ENCODE measurements around the gene PIP4K2C.
"Not testable (repeated sequence)": the region's sequence is repeated elsewhere in the genome, so short reads cannot be mapped to it uniquely, and the experiment has no call there.

Gene PIP4K2C

DNA sequence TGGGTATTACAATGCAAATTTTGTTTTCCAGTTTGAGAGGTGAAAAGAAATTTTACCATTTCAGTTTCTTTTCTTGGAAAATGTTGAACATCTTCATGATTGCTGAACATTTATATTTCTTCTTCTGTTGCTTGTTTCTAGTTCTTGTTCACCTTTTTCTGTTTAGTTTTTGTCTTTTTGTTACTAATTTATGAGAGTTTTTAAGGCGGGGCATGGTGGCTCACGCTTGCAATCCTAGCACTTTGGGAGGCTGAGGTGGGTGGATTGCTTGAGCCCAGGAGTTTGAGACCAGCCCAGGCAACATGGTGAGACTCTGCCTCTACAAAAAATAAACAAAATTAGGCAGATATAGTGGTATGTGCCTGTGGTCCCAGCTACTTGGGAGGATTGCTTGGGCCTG, 30.5 kb upstream of the PIP4K2C start:
- no peak for DNase-seq (ENCODE audit: low read depth in 2 of 2)

DNA sequence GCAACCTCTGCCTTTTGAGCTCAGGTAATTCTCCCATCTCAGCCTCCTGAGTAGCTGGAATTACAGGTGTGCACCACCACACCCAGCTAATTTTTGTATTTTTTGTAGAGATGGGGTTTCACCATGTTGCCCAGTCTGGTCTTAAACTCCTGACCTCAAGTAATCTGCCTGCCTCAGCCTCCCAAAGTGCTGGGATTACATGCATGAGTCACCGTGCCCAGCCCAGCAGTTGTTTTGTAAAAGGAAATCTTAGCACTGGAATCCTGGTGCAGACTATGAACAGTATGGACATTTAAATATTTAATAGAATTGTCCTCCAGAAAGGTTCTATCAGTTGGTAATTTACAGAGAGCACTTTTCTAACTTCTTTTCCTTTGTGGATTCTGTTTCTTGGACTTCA, 29.9 kb upstream of the PIP4K2C start:
- not testable (repeated sequence) for DNase-seq (ENCODE audit: low read depth in 2 of 2)

DNA sequence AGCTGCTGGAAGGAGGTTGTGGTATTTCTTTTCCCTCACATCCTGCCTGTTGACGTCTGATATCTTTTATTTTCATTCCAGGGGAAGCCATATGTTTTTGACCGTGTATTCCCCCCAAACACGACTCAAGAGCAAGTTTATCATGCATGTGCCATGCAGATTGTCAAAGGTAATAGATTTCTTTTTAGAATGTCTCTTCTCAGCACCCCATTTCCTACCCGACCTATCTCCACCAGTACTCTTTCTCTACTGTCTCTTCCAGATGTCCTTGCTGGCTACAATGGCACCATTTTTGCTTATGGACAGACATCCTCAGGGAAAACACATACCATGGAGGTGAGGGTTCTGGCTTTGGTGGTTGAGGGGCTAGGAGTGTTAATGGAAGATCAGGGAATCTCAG, 27.6 kb upstream of the PIP4K2C start:
- DNase-seq (ENCODE audit: low read depth in 2 of 2), result no peak

DNA sequence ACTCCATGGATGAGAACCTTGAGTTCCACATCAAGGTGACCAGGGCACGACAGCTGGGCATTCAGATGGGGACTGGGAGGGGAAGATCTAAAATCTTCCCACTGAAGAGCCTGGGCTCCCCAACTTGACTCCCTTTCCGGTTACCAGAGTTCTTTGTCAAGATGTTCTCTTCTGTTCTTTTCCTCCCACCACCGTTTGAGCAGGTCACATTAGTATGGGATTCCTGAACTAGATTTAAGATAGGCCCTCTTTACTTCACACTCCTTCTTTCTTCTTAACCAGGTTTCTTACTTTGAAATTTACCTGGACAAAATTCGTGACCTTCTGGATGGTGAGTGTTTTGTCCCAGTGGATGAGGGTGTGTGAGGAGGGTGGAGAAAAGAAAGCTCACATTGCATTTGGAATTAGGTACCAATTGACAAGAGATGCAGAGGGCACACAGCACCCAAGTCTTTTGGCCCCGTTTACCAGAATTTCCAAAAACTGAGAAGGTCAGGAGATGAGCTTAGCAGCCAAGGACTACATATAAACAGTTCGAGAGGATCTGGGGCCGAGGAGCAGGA, 26.7 kb upstream of the PIP4K2C start:
- no peak for DNase-seq (ENCODE audit: low read depth in 2 of 2)

DNA sequence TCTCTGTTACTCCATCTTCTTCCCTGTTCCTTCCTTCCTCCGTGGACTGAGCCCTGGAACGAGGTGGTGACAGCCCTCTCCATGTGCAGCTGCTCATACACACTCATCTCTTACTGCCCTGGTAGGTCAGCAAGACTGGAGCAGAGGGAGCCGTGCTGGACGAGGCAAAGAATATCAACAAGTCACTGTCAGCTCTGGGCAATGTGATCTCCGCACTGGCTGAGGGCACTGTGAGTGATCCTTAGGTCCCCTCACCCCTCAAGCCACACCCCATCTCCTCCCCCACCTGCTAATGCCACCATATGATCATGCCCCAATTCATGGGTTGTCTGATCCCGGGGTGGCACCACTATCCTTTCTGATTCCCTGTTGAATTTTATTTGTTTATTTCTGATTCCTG, 22.2 kb upstream of the PIP4K2C start:
- no peak for DNase-seq (ENCODE audit: low read depth in 2 of 2)

DNA sequence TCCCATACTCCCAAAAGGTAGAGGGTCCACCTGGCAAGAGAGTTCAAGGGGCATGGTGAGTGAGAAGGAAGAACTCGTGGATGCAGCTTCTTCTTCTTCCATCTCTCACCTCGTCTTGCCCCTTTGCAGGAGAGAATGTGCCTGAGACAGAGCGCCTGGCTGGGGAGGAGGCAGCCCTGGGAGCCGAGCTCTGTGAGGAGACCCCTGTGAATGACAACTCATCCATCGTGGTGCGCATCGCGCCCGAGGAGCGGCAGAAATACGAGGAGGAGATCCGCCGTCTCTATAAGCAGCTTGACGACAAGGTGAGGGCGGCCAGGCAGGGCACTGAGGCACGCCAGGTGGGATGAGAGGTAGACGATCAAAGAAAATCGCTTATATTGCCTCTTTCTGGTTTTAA, 21.1 kb upstream of the PIP4K2C start:
- no peak for DNase-seq (ENCODE audit: low read depth in 2 of 2)

DNA sequence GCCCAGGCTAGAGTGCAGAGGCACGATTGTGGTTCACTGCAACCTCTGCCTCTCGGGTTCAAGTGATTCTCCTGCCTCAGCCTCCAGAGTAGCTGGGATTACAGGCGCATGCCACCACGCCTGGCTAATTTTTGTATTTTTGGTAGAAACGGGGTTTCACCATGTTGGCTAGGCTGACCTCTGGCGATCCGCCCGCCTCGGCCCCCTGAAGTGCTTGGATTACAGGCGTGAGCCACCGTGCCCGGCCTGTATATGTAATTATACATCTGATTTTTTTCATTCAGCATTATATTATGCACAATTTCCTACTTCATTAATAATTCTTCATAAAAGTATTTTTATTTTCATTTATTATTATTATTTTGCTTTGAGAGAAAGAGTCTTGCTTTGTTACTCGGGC, 20.6 kb upstream of the PIP4K2C start:
- DNase-seq (ENCODE audit: low read depth in 2 of 2), result not testable (repeated sequence)

DNA sequence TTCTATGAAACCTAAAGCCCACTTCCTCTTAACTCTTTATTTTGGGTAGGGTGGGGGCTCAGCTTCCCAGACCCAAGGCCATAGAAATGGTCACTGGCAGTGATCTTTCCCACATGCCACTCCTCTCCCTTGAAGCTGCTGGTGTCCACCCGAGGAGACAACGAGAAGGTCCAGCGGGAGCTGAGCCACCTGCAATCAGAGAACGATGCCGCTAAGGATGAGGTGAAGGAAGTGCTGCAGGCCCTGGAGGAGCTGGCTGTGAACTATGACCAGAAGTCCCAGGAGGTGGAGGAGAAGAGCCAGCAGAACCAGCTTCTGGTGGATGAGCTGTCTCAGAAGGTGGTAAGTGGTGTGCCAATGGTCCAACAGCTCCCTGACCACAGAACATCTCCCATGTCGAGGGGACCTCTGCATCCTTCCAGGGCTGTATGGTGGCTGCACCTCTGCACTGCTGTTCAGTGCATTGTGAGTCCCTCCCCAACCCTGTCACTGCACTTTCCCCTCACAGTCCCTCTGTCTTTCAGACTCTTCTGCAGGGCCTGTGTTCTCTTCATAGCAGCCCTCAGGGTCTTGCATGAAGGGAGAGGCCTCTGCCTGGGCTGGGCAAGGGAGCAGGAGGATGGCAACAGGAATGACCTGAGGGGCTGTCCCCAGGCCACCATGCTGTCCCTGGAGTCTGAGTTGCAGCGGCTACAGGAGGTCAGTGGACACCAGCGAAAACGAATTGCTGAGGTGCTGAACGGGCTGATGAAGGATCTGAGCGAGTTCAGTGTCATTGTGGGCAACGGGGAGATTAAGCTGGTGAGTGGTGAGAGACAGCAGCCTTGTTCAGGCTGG, 18.8 kb upstream of the PIP4K2C start:
- DNase-seq (ENCODE audit: low read depth in 2 of 2), result no peak

DNA sequence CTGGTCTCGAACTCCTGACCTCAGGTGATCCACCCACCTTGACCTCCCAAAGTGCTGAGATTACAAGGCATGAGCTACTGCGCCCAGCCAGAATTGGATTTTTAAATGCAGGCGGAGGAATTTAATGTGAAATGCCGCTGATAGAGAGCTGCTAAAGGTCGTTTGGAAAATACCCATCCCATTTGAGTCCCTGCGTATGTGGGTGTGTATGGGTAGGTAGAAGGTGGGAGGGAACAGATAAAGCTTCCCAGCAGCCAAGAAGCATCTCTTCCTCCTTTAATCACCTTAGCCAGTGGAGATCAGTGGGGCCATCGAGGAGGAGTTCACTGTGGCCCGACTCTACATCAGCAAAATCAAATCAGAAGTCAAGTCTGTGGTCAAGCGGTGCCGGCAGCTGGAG, 16.2 kb upstream of the PIP4K2C start:
- no peak for DNase-seq (ENCODE audit: low read depth in 2 of 2)

DNA sequence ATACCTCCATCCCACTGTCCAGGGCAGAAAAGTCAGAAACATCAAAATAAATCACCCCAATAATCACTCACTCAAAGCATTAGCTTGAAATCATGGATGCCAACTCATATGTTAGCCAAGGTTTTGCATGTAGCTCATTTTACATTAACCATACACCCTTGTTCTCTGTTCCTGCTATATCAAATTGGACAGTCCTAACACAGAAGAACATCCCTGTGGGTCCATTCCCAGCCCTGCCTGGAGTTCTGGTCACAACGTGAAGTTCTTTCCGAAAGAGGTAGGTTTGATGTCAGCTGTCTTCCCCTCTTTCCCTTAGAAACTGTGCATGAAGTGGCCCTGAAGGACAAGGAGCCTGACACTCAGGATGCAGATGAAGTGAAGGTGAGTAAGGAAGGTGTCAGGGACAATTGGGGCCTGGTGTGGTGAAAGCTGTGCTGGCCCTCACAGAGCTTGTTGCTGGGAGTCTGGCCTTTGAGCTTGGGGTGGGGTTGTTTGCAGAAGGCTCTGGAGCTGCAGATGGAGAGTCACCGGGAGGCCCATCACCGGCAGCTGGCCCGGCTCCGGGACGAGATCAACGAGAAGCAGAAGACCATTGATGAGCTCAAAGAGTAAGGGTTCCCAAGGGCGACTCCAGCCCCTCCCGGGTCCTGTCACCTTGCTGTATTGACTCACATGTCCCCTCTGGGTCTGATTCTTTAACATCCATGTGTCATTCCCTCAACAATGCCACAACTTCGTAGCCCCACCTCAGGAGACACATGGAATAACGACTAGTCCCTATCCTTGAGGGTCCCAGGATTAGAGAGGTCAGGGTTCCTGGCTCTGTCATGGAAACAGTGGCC, 15.0 kb upstream of the PIP4K2C start:
- DNase-seq (ENCODE audit: low read depth in 2 of 2), result no peak

DNA sequence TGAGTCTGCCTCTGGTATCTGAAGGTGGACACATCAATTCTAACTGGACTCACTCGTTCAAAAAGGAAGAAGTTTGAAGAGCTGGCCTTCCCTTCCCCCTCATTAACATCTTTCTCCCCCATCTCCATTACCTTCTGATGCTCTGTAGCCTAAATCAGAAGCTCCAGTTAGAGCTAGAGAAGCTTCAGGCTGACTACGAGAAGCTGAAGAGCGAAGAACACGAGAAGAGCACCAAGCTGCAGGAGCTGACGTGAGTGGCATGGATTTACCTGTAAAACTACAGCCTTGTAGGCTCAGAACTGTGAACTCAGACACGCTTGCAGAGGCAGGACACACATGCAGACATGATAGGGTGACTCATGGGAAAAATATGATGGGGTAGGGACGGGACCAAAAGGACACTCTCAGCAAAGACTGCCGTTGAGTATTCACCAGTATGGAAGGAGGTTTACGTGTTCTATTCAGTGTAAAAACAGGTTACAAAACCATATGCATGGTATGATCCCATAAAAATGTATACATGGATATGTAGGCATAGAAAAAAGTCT, 14.3 kb upstream of the PIP4K2C start:
- DNase-seq (ENCODE audit: low read depth in 2 of 2), result no peak

DNA sequence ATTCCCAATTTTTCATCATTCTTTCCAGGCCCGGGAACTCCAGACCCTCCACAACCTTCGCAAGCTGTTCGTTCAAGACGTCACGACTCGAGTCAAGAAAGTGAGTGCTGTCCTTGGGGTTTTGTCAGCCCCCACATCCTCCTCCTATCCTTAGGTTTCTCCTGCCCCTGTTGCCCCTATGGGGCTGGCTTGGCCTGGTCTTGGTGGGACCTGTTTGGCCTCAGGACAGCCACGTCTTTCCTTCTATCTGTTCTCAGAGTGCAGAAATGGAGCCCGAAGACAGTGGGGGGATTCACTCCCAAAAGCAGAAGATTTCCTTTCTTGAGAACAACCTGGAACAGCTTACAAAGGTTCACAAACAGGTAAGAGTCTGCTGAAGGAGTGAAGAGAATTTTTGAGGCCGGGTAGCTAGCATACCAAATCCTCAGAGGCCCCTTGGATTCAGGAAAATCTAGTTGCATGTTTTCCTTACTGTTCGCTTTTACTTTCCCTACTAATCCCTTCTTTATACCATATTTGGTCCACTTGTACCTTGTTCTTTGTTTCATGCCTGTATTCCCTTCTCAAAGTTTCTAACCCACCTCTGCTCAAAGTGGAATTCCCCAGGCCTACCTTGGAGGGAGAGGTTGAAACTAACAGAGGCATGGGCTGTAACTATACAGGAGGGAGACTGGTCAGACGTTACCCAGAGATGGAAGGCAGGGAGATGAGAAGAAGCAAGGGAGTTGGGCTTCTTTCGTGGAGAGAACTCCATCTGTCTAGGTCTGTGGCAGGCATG, 12.8 kb upstream of the PIP4K2C start:
- DNase-seq (ENCODE audit: low read depth in 2 of 2), result no peak

DNA sequence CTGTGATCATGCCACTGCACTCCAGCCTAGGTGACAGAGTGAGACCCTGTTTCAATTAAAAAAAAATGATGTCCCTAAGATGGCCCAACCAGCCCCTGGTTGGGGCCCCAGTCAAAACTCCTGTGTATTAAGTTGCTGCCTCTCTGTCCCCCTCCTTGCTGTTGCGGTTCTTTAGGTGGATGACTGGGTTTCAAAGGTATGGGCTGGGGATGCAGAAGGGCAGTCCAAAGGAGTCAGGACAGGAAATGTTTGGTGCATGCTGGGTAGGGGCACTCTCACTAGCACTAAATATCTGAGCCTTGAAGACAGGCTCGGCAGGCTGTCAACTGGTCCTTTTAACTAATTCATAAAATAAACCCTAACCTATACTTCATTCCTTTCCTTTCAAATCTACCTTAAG, 12.0 kb upstream of the PIP4K2C start:
- DNase-seq (ENCODE audit: low read depth in 2 of 2), result no peak

DNA sequence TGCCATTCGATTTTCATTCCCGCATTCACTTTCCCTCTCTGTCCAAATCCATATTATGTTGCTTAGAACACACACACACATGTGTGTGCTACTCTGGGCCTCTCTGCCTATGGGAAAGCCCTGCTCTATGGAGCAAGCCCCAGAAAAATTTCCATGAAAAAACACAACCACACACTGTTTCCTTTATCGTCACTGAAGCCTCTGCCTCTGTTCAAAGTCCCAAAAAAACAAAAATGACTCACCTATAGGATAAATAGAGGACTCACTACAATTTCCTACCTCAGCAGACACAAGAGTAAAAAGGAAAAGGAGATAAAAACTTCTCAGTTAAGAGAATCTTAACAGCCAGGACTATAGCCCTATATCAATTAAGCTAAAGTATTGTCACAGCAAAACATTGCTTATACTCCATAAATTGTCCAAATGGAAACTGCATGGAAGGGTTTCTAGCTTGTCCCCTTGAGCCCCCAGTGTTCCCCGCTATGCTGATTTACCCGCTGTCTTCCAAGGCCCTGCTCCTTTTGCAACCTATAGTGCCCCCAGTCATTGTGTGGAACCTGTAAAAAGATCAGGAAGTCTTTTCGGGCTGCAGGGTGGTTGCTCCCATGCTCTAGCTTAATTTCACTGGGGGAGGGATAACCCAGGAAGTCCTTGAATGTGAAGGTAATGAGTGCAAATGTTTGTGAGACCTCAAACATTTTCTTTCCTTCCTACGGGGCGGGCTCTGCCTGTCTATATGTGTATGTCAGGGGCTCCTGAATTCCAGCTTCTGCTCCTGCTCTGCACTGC, 11.1 kb upstream of the PIP4K2C start:
- no peak for DNase-seq (ENCODE audit: low read depth in 2 of 2)

DNA sequence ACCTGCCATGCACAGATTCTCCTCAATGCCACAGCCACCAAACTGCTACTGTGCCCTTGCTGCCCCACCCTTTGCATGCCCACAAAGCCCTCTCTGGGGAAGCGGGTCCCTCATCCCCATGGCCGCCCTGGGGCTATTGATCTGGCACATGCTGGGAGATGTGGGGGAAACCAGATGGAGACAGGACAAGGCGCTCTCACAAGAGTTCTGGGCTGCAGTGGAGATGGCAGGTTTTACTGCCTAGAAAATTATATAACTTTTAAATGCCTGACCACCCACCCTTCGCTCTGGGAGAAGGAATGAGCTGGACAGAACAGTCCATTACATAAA, 10.6 kb upstream of the PIP4K2C start:
- no peak for DNase-seq (ENCODE audit: low read depth in 2 of 2)

DNA sequence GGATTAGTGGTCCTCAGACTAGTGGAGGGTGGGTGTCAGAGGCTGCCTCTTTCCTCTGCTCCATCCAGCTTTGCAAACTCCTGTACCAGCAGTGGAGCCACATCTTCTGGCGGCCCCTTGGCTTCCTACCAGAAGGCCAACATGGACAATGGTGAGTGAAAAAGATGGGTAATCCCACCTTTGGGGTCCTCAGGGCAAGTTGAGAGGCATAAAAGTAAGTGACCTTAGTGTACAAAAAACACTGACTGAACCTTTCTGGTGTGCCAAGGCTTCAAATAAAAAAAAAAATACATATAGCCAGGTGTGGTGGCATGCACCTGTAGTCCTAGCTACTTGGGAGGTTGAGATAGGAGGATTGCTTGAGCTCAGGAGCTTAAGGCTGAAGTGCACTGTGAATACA, 9.2 kb upstream of the PIP4K2C start:
- DNase-seq (ENCODE audit: low read depth in 2 of 2), result no peak

DNA sequence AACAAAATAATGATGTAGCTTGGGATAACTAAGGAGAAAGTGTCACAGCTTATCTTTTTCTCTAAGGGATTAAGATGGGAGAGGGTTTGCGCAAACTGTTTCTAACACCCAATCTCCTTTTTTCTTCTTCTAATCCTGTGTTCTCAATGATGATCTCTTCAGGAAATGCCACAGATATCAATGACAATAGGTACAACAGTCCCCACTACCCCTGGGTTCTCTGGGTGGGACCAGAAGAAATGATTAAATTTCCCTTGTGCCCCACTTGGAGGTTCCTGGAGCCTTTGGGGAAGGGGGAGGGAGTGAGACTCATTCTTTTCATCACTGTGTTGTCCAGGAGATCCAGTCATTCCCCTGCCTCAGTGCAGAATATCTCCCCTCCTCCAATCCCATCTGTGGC, 8.6 kb upstream of the PIP4K2C start:
- no peak for DNase-seq (ENCODE audit: low read depth in 2 of 2)

DNA sequence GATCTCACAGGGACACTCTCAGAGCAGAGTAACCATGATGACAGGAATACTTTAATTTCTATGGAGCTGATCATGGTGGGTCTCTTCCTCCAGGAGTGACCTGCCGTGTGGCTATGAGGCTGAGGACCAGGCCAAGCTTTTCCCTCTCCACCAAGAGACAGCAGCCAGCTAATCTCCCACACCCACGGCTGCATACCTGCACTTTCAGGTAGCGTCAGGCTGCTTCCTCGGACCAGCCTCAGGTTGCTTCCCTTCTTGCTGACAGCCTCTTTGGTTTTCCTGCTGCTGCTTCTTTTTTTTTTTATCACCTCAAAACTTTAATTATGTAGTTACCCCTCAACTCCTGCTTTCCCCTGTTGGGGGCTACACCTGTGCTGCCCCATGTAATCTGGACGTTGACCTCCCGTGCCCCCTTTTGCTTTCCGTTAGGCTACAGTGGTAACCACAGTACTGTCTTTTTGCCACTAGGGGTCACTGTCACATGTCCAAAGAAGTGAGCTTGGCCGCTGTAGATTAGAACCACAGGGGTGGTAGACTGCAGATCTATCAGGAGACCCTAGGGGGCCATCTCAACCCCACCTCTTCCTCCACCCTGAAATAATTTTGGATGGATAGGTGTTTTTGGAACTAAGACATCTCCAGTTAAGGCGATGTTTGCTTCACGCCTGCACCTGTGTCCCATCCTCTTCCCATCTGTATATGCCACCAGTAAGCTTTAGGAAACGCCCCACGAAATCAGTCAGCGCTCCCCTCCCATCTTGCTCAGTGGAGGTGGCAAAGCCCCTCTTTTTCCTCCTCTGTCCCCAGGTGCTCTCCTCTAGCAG, 7.8 kb upstream of the PIP4K2C start:
- peak; percentile 38 to 40 for DNase-seq (ENCODE audit: low read depth in 2 of 2)

DNA sequence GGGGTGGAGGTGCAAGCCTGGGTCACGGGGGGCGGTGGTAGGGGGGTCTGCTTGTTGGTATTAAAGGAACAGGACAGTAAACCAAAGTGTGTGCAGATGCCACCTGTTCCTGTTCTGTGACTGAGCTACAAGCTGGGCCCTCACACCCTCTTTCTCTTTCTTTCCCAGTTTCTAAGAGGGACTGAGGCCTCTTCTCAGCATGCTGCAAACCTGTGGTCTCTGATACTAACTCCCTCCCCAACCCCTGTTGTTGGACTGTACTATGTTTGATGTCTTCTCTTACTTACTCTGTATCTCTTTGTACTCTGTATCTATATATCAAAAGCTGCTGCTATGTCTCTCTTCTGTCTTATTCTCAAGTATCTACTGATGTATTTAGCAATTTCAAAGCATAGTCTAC, 6.9 kb upstream of the PIP4K2C start:
- no peak for DNase-seq (ENCODE audit: low read depth in 2 of 2)

DNA sequence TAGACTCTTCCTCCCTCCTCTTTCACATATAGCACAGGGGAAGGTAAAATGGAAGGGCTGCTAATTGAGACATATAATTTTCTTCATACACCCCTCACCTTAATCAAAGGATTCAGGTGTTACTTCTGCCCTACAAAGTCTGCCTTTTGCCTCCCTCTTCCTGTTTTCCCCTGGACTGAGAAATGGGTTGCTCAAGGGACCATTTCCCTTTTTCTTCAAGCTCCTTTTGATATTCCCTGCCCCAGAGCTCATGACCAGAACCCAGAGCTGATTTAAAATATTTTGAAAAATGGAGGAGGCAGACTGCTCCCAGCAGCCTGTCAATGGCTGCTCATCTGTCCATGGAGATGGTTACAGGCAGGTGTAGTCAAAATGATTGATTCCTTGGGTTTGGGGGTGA, 6.3 kb upstream of the PIP4K2C start:
- DNase-seq (ENCODE audit: low read depth in 2 of 2), result no peak
